CD4-positive, alpha-beta T cell treated with Interleukin-4 for 1 hour (primary cell): ENCODE results near the gene SERPINC1.
"Not testable (repeated sequence)": the region's sequence is repeated elsewhere in the genome, so short reads cannot be mapped to it uniquely, and the experiment has no call there.

ENCODE experiments used
- DNase-seq, 2 donors: peaks; one replicate each; pipeline ENCODE4 v3.0.0-alpha.2; 2020 to 2022

The SERPINC1 gene

DNA sequence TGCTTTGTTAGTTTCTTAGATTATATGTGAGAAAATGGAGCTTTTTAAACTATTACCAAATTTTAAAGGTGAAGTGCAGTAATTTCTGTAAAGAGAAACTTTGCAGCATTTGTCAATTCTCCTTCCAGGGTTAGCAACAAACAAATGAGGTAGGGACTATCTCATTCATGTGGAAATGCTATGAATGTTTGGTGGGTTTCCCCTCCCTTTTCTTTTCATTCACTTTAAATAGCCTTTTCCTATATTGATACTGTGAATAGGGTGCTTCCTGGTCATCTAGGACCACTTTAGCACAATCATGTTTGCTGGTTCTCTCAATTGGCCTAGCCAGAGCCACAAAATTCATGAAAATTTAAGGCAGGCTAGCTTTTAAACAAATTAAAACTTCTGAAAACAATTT lies 28.4 kb downstream of the SERPINC1 start:
- DNase-seq, result no peak

DNA sequence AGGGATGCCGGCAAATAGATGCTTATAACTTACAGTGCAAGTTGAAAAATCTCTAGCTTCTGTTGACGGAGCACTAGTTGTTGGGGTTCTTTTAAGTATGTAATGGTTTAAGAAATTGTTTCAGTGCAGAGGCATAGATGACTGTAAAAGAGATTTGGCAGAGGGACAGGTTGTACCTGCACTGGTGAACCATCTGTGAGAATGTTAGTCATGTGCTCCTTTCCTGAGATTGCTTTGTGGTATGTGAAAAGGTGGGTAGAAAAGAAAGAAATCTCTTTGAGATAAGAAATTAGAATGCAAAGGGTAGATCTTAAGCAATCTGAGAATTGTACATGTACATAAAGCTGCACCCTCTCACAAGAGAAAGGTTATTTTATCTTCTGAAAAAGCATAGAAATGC lies 29.5 kb downstream of the SERPINC1 start:
- DNase-seq, result no peak

DNA sequence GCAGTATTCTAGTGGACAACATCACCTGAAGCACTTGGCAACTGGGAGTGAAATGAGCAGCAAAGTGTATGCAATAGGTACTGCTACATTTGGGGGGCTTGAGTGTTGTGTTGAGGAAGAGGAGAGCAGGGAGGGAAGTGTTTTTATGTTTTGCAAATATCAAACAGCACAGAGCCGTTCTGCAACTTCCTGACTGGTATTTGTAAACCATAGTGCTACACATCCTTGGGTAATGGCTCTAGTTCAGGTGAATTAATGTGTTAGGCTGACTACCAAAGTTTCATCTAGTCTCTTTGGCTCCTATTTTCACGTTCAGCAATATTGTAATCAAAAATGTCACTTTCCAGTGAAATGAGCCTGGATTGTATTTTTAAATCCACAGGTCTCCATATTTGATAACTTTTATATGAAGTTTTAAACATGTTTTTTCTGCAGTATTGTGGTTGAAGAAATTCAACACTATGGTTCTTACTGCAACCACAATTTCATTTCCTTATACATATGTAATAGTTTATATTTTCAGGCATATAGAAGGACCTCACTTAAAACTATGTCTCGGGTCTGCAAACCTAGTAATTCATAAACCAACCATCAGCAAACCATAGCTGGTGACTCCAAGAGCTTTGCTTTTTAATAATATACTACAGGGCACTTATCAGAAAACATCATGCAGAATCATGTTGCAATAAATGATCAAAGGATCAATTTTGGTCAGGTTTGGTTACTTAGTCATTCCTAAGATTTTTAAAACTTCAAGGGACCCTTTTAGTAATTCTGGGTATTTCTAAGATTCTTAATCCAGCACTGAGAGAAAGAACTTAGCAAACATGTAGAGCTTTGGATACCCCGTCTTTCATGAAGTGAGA lies 30.1 kb downstream of the SERPINC1 start:
- no peak for DNase-seq

DNA sequence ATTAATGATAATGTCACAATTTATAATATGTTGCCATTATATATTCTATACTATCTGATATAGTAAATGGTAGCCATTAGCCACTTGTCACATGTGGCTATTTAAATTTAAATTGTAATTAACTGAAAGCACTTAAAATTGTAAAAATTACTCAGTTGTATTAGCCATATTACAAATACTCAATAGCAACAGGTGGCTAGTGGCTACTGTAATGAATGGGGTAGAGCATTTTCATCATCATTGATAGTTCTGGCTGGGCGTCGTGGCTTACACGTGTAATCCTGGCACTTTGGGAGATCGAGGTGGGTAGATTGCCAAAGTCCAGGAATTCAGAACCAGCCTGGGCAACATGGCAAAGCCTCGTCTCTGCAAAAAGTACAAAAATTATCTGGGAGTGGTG lies 32.4 kb downstream of the SERPINC1 start:
- DNase-seq, result no peak

DNA sequence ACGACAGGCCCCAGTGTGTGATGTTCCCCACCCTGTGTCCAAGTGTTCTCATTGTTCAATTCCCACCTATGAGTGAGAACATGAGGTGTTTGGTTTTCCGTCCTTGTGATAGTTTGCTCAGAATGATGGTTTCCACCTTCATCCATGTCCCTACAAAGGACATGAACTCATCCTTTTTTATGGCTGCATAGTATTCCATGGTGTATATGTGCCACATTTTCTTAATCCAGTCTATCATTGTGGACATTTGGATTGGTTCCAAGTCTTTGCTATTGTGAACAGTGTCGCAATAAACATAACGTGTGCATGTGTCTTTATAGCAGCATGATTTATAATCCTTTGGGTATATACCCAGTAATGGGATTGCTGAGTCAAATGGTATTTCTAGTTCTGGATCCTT lies 36.0 kb downstream of the SERPINC1 start:
- not testable (repeated sequence) for DNase-seq

DNA sequence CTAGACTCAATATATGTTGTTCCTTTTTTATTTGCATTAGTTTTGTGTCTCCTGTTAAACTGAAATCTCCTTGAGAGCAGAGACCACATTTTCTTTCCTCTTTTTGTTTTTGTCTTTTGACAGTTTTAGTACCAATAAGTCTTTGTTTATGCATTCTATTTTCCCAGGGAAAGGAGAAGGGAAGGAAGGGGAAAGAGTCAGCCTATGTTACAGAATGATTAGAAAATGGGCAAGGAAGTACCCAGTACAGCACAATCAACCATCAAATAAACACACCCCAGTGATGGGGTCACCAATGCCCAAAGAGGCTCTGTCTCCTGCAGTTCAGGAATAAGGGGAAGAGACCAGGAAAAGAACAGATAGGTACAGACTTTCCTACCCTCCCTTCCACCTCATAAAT lies 38.9 kb downstream of the SERPINC1 start:
- no peak for DNase-seq

DNA sequence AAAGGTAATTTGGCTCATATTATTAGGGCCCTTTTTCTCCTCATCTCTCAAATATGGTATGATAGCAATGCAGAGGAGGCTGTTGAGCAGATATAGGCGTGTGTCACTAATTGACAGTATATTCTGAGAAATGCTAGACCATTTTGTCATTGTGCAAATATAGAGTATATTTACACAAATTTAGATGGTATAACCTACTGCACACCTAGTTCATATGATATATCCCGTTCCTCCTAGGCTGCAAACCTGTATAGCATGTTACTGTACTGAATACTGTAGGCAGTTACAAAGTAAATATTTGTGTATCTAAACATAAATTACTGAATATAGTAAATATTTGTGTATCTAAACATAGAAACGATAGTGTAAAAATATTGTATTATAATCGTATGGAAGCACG lies 40.4 kb downstream of the SERPINC1 start:
- DNase-seq, result no peak

DNA sequence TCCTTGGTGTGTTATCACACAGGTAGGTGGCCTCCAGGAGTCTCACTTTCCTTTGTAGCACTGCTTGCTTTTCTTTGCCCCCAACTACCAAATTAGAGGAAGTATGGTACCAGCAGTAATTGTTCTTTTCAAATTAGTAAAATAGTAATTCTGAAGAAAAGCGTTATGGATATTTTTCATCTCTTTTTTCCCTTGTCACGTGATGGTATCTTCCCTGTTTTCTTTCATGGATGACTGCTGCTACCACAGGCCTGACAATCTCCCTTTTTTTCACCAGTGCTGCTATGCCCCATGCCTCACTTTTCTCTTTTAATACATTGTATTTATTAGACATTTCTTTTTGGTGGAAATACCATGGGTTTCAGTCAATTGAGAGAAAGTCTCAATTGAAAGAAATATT lies 45.6 kb downstream of the SERPINC1 start:
- no peak for DNase-seq

DNA sequence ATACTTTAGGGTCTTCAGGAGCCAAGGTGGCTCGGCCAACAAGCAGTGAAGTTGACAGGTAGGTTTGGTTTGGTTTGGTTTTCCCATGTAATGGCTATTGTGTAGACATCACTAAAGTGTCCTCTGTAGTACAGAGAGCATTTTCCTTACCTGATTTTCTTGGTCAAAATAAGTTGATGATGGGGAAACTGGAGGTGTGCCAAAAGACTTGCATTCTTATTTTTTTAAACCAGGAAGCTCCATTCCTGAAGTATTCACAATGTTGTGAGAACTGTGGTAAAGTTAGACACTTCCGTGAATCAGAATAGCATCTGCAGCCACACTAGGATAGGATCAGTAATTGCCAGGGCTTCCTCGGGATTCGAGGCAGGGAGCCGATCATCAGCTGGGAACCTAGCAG lies 46.0 kb downstream of the SERPINC1 start:
- DNase-seq, result no peak

DNA sequence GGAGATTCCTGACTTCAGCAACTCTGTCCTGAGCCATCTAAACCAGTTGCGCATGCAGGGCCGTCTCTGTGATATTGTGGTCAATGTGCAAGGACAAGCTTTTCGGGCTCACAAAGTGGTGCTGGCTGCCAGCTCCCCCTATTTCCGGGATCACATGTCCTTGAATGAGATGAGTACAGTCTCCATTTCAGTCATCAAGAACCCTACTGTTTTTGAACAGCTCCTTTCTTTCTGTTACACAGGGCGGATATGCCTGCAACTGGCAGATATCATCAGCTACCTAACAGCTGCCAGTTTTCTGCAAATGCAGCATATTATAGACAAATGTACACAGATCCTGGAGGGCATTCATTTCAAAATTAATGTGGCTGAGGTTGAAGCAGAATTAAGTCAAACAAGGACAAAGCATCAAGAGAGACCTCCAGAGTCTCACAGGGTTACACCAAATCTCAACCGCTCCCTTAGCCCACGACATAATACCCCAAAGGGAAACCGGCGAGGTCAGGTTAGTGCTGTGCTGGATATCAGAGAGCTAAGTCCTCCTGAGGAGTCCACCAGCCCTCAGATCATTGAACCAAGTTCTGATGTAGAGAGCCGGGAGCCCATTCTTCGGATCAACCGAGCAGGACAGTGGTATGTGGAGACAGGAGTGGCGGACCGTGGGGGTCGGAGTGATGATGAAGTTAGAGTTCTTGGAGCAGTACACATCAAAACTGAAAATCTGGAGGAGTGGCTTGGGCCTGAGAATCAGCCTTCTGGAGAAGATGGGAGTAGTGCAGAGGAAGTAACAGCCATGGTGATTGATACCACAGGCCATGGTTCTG lies 46.7 kb downstream of the SERPINC1 start:
- peak; percentile 26 to 57 for DNase-seq

DNA sequence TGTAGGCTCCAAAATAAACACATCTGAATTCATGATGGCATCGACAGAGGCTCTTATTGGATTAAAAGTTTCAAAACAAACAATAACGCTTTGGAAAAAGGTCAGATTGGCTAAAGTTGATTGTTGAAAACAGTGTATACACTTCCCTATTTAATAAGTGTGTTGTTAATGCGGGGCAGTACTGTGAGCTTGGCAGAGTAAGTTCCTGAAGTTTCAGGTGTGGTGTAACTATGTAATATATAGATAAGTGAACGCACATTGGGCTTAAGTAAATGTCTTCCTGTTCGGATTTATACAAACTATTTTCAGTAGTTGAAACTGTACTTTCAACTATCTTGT lies 48.1 kb downstream of the SERPINC1 start:
- no peak for DNase-seq

DNA sequence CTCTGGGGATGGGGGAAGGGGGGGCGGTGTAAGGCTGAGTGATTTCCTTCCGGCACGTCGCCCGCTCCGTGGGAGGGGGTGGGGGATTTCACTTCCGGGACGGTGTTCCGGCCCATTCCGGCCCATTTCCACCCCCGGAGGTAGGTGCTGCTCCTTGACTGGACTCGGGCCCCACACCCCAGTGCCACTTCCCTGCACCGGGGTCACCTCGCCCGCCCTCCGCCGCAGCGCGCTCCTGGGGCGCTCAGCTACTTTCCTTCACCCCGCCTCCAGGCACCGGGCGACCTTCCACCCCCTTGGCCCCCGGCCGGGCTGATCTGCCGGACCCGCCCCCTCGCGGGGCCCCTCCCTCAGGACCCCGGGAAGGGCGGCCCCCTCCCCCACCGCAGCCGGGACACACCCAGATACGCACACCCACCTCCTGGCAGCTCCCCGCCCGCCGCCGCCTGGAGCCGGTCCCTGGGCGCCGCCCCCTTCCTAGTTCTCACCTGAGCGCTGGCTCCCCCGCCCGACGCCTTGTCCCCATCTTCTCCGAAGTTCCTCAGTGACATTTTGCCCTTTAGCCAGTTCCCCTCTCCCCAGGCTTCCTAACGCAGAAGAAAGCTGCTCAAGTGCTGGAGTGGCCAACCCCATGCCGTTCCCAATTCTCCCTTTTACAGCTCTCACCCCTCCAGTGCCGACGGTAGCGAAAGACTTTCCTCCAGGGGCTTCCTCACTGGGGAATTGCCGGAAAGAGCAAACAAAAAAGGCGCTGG lies 48.7 kb downstream of the SERPINC1 start, which contains the start of gene ZBTB37:
Gene ZBTB37, plus strand, starts transcription at position 115 of the 755 bp plus-strand sequence. CDS start 1,846 bp downstream, outside the sequence.
- peak; percentile 90 to 93 for DNase-seq

DNA sequence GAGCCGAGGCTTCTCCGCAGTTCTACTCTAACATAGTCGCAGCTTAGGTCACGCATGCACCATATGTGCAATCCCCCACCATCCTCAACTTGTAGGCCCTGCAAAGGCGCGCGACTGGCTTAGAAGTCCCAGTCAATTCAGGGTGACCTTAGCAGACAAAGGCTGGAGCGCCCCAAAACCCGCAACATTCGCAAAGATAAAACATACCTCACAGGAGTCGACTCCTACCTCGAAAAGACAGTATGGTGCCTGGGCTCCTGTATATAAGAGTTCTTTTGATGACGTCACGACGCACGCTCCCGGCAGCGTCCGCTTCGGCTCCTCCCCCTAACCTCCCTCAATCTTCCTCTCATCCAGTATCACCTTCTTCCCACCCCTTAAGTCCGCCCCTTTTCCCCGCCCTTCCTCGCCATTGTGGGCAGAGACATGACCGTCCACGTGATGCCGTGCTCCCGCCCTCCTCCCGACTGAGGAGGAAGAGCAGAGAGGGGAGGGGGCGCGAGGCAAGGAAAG lies 49.3 kb downstream of the SERPINC1 start, which contains the start of gene GAS5:
Gene GAS5, minus strand, starts transcription at position 237 of the 513 bp plus-strand sequence.
- DNase-seq, result peak; percentile 100

DNA sequence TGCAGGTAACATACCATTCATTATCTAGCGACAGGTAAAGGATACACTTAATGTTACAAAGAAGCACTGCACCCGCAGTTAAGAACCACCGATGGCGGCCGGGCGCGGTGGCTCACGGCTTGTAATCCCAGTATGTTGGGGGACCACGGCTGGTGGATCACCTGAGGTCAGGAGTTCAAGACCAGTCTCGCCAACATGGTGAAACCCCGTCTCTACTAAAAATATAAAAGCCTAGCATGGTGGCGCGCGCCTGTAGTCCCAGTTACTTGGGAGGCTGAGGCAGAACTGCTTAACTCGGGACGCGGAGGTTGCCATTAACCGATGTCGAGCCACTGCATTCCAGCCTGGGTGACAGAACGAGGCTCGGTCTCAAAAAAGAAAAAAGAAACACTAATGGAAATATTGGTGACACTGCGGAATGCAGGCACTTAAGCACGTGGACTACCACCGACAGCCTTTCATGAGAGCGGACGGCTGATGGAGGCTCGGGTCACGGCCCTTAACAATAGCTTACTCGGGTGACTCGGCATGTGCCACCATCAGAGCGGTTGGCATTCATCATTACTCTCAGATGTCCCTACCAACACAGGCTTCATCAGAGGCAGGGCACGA lies 49.9 kb downstream of the SERPINC1 start:
- peak in 1 of 2 donors; percentile 34 for DNase-seq

DNA sequence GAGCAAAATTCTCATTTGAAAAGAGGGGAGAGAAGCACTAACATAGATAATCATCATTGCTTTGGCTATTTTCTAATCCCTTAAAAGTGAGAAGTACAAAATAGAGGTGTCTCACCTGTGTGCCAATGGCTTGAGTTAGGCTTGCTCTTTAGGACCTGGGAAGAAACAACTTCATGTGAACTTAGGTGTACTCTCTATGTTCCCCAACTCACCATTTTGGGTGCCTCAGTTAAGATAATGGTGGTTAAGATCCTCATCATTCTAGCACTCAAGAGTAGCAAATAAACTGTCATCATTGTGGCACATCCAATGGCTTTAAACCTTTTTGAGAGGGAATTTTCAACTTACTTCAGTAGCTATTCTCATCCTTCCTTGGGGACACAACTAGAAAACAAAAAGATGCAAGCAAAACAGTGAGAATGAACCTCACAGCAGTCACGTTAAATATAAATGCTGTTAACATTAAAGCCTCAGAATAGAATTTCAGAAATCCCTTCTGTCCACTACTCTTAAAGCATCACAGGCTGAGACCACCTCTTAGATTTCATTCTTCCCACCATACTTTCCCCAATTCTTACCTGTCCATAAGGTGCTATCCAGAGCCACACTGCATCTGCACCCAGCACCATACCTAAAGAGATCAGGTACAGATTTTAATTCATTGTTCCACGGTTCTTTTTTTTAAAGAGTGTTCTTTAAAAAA lies 50.6 kb downstream of the SERPINC1 start:
- no peak for DNase-seq

DNA sequence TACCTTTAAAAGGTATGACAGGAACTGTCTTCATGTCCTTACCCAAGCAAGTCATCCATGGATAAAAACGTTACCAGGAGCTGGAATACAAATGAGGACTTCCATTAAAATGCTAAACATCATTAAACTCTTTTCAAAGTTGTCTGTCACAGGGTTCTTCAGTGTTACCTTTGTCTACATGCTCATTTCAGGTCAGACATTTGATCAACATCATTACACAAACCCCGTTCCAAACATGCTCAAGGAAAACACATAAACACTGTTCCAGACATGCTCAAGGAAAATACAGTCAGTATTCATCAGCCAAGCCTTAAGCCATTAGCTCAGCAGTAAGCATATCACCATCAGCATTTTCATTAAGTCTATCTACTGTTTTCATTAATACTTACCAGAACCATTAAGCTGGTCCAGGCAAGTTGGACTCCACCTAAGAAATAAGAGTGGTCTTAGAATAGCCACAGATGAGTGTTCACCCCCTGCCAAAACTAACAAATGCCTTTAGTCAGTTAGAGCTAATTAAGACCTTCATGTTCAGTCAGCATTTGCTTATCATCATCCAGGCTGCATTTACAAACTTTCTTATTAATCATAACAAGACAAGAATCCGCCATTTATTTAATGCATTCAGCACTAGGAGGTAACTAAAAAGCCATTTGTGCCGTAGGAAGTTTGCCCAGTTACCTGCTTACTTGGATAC lies 51.5 kb downstream of the SERPINC1 start:
- no peak for DNase-seq

DNA sequence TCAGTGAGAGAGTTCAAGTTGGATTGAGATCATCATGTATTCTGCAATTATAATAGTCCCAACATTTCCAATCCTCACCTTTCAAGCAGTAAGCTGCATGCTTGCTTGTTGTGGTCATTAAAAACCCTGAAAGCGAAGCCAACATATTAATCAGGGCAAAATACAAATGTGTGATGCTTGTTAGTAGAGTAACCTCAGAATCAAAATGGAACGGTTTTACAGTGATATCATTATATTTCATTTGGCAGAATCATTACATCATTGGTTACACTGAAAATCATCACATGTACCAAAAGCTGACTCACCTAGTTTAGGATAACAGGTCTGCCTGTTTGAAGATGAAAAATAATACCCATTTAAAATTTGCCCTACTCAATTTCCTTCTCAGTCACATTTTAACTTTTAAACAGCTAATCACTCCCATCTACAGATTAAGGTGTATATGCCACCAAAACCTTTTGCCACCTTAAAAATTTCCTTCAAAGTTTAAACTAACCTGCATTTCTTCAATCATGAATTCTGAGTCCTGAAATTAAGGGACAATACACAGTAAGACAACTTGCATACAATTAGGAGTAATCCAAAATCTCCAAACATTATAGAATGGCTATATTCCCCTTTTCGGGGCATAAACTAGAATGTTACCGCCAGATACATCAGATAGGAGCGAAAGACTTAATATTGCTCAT lies 52.8 kb downstream of the SERPINC1 start:
- peak in 1 of 2 donors; percentile 43 for DNase-seq

DNA sequence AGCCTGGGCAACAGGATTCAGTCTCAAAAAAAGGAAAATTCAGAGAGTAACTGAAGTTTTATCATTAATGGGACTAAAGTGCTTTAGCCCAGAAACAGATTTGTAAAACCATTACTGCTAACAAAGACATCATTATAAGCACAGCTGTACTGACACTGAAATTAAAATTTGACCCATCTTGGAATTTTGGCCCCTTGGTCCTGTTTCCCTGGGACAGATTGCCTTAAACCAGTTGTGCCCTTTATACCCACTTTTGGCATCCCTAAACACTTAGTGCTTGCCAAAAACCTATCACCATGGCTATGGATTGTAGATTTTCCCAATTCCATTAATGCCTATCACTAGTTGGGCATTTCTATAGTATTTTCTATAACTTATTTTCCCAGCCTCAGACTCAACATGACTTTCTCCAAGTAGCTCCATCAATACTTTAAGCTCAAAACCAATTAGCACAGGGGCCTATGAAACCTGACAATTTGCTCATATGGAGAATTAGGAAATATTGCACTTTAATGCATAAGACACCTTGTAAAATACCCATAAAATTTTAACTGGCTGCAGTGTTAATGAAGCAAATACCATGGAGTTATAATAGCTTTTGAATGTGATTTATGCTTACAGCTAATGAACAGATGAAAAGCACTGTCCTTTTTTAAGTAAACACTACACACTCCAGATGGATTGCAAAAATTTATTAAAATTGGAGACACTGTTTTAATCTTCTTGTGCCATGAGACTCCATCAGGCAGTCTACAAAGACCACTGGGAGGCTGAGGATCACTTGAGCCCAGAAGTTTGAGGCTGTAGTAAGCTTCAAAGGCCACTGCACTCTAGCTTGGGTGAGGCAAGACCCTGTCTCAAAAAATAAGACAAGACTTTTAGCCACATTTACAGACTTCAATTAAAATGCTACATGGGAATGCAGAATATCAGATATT lies 53.6 kb downstream of the SERPINC1 start:
- no peak for DNase-seq

DNA sequence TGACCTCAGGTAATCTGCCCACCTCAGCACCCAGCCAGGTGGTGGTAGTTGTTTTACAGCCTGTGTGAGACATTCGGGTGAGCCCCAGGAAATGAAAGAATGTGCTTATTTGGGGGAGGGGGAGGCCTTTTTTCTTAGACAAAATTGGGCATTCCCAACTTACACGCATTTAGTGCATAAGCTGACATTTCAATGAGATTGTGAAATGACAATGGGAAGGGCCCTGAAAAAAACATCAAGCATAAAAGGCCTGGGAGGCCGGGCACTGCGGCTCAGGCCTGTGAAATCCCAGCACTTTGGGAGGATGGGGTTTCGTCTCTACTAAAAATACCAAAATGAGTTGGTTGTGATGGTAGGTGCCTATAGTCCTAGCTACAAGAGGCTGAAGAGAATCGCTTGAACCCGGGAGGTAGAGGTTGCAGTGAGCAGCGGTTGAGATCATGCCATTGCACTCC lies 54.3 kb downstream of the SERPINC1 start:
- no peak for DNase-seq
